IMR-90 (cell line): Measurements from ENCODE around the gene RNF113A. TPM values are rescaled to one million over a fixed set of nuclear protein-coding genes. Genes with fewer than 3 reads are reported as not detected.

Experiments
- ATAC-seq: fragments of 200-7000 bp; cut with Tn5 transposase; 2 replicates; pipeline ENCODE4 v1.9.1; 2020; ENCODE audit warnings: low read depth, mild to moderate bottlenecking, moderate library complexity
- BruUV-seq: library from RNA; stranded (reverse); fragments of 400-500 nt; replicated peaks from 2 replicates; lab custom pipeline; 2021; lab: Mats Ljungman, UMichigan
- CTCF ChIA-PET: fragments of 300-600 bp; formaldehyde crosslinking; extraction: SDS; loops from one replicate; lab custom pipeline; 2021; ENCODE audit warnings: antibody characterized with exemption; lab: Yijun Ruan, JAX
- POLR2A ChIA-PET: fragments of 300-600 bp; sonication (Branson Sonifier 250); formaldehyde crosslinking; loops from one replicate; lab custom pipeline; 2022; ENCODE audit warnings: antibody characterized with exemption; ENCODE audit not compliant: unreplicated experiment; lab: Charles Lee
- DNase-seq: peaks from one replicate; pipeline ENCODE4 v3.0.0; 2013
- H2AFZ ChIP-seq: replicated peaks from 2 replicates; pipeline ENCODE3; 2013; ENCODE audit warnings: low read length, mild to moderate bottlenecking; ENCODE audit not compliant: poor library complexity
- H2AK5ac ChIP-seq: 2 replicates; pipeline ENCODE4 v1.6.1; 2013; ENCODE audit warnings: low read depth, low read length, inconsistent platforms
- H2AK9ac ChIP-seq: replicated peaks from 2 replicates; pipeline ENCODE3; 2013; ENCODE audit warnings: mild to moderate bottlenecking, low read depth, low read length, moderate library complexity; ENCODE audit not compliant: poor library complexity
- H2BK120ac ChIP-seq: 2 replicates; pipeline ENCODE4 v1.6.1; 2013; ENCODE audit warnings: low read depth, low read length, inconsistent platforms
- H2BK15ac ChIP-seq: 3 replicates; pipeline ENCODE4 v1.6.1; 2013; ENCODE audit warnings: low read depth, low read length, inconsistent platforms
- H2BK20ac ChIP-seq: 2 replicates; pipeline ENCODE4 v1.6.1; 2013; ENCODE audit warnings: low read depth, mild to moderate bottlenecking, inconsistent platforms, low read length, moderate library complexity
- H2BK5ac ChIP-seq: 2 replicates; pipeline ENCODE4 v1.6.1; 2013; ENCODE audit warnings: mild to moderate bottlenecking, low read depth, low read length, inconsistent platforms; ENCODE audit not compliant: poor library complexity, severe bottlenecking
- H3K14ac ChIP-seq: replicated peaks from 2 replicates; pipeline ENCODE4 v1.6.1; 2013; ENCODE audit warnings: low read depth, low read length, inconsistent platforms
- H3K18ac ChIP-seq: 2 replicates; pipeline ENCODE4 v1.6.1; 2013; ENCODE audit warnings: low read depth, low read length, control low read depth
- H3K23ac ChIP-seq: 2 replicates; pipeline ENCODE4 v1.6.1; 2013; ENCODE audit warnings: low read depth, low read length, inconsistent platforms
- H3K27ac ChIP-seq: 2 replicates; pipeline ENCODE4 v1.5.1; 2013; ENCODE audit warnings: mild to moderate bottlenecking, control low read depth, low read length; ENCODE audit not compliant: insufficient read depth
- H3K27me3 ChIP-seq: 2 replicates; pipeline ENCODE4 v1.6.1; 2013; ENCODE audit warnings: low read length; ENCODE audit not compliant: control insufficient read depth, insufficient read depth
- H3K36me3 ChIP-seq: 2 replicates; pipeline ENCODE4 v1.6.1; 2013; ENCODE audit warnings: low read length, mixed read lengths; ENCODE audit not compliant: control insufficient read depth, insufficient read depth
- H3K4ac ChIP-seq: 2 replicates; pipeline ENCODE4 v1.6.1; 2013; ENCODE audit warnings: low read depth, low read length, inconsistent platforms
- H3K4me1 ChIP-seq: 2 replicates; pipeline ENCODE4 v1.6.1; 2013; ENCODE audit warnings: low read length, mixed read lengths; ENCODE audit not compliant: control insufficient read depth, insufficient read depth
- H3K4me2 ChIP-seq: 2 replicates; pipeline ENCODE4 v1.6.1; 2013; ENCODE audit warnings: low read depth, mild to moderate bottlenecking, control low read depth, low read length, moderate library complexity
- H3K4me3 ChIP-seq: 2 replicates; pipeline ENCODE4 v1.5.1; 2013; ENCODE audit warnings: low read depth, mild to moderate bottlenecking, control low read depth, low read length, moderate library complexity; ENCODE audit not compliant: insufficient read depth
- H3K56ac ChIP-seq: 2 replicates; pipeline ENCODE4 v1.6.1; 2013; ENCODE audit warnings: low read length, inconsistent platforms; ENCODE audit not compliant: insufficient read depth; ENCODE audit errors: extremely low read depth
- H3K79me1 ChIP-seq, 2 experiments: 2 replicates each; pipeline ENCODE4 v1.6.1; 2013; ENCODE audit warnings: low read length in 2 of 2, inconsistent platforms in 1 of 2, low read depth in 1 of 2
- H3K9ac ChIP-seq: 2 replicates; pipeline ENCODE4 v1.6.1; 2013; ENCODE audit warnings: low read depth, low read length, control low read depth
- H3K9me1 ChIP-seq: 2 replicates; pipeline ENCODE4 v1.6.1; 2013; ENCODE audit warnings: low read length, inconsistent platforms; ENCODE audit not compliant: insufficient read depth
- H3K9me3 ChIP-seq: 2 replicates; pipeline ENCODE4 v1.6.1; 2013; ENCODE audit warnings: low read length; ENCODE audit not compliant: control insufficient read depth, insufficient read depth
- H4K20me1 ChIP-seq: 2 replicates; pipeline ENCODE4 v1.6.1; 2013; ENCODE audit warnings: low read length, inconsistent platforms; ENCODE audit not compliant: insufficient read depth
- H4K5ac ChIP-seq: 2 replicates; pipeline ENCODE4 v1.6.1; 2013; ENCODE audit warnings: mild to moderate bottlenecking, low read depth, low read length, control low read depth
- H4K8ac ChIP-seq, 2 experiments: 2 replicates each; pipeline ENCODE4 v1.6.1; 2013; ENCODE audit warnings: low read depth in 2 of 2, low read length in 2 of 2, control low read depth in 1 of 2, inconsistent platforms in 1 of 2
- H4K91ac ChIP-seq: 2 replicates; pipeline ENCODE4 v1.6.1; 2013; ENCODE audit warnings: low read depth, low read length, inconsistent platforms; ENCODE audit not compliant: insufficient read depth
- CEBPB ChIP-seq: IDR thresholded peaks from 2 replicates; pipeline ENCODE4 v1.6.1; 2012; ENCODE audit warnings: low read depth, low read length, improper control_type of control experiment
- MAFK ChIP-seq: IDR thresholded peaks from 2 replicates; pipeline ENCODE4 v1.6.1; 2012; ENCODE audit warnings: low read depth, low read length, improper control_type of control experiment
- NFE2L2 ChIP-seq: fragments of 150-350 bp; IDR thresholded peaks from 2 replicates; pipeline ENCODE4 v1.6.1; 2016; ENCODE audit warnings: low read depth, mild to moderate bottlenecking, low read length
- POLR2A ChIP-seq: IDR thresholded peaks from 2 replicates; pipeline ENCODE4 v1.6.1; 2012; ENCODE audit warnings: mild to moderate bottlenecking, low read depth, low read length
- RAD21 ChIP-seq: IDR thresholded peaks from 2 replicates; pipeline ENCODE4 v1.6.1; 2012; ENCODE audit warnings: low read length, improper control_type of control experiment
- RCOR1 ChIP-seq: IDR thresholded peaks from 2 replicates; pipeline ENCODE4 v1.6.1; 2012; ENCODE audit warnings: mild to moderate bottlenecking, low read length, improper control_type of control experiment; ENCODE audit not compliant: insufficient replicate concordance
- RFX5 ChIP-seq: IDR thresholded peaks from 2 replicates; pipeline ENCODE4 v1.8.0; 2012; ENCODE audit warnings: low read depth, mild to moderate bottlenecking, low read length, moderate library complexity
- WGBS, 2 experiments: methylation state at CpG; one replicate each; pipeline versions ENCODE4 v1.1.5 to v1.1.7; 2013; ENCODE audit warnings: missing lambda C conversion rate in 2 of 2; ENCODE audit not compliant: insufficient read length in 1 of 2; ENCODE audit errors: extremely low coverage in 2 of 2; 5-methylcytosine and 5-hydroxymethylcytosine counted together
- dilution Hi-C: fragments of 300-500 bp; cut with HindIII; formaldehyde crosslinking; loops from one replicate; pipeline ENCODE4 v1.14.3; 2018; ENCODE audit warnings: low sequenced_read_pairs; ENCODE audit not compliant: unreplicated experiment
- in situ Hi-C: fragments of 300-500 bp; cut with MboI; formaldehyde crosslinking; loops from 3 replicates; pipeline ENCODE4 v1.14.3; 2019; ENCODE audit warnings: low sequenced_read_pairs, inconsistent platforms, mixed read lengths
- intact Hi-C: fragments of 100-400 bp; cut with micrococcal nuclease; formaldehyde crosslinking; loops from 2 replicates; pipeline ENCODE4 v1.10.0; 2022
- polyA plus RNA-seq, 3 experiments: library from polyadenylated mRNA; depleted of rRNA; stranded (reverse); fragments of >200 nt; gene quantifications; 2 replicates each; pipeline ENCODE4 v1.2.3, GENCODE V29; 2012; ENCODE audit warnings: low replicate concordance in 1 of 3
- total RNA-seq: library from RNA; depleted of rRNA; stranded (reverse); fragments of >200 nt; gene quantifications from 2 replicates; pipeline ENCODE4 v1.2.3, GENCODE V29; 2012

The RNF113A gene
- total and polyA plus RNA-seq, 2 of the 4 experiments (the other 2 are of a cell fraction) = 16.5 to 17.0 TPM

- intact Hi-C loops = no loop called here
- no CpG with 5 or more reads among the region's 5 CpGs for WGBS, 2 experiments
- POLR2A ChIA-PET = no interaction called here
These were observed 48.5 kb upstream of the RNF113A start for GRCh38 chrX:119919835-119920585.

More at GRCh38 chrX:119919835-119920585, 48.5 kb upstream of the RNF113A start:
- Histone ChIP-seq H2BK120ac (no peak overlapping the region), H3K4ac (no peak overlapping the region), H4K91ac (no peak overlapping the region), H2AFZ (no peak overlapping the region), H3K4me1 (no peaks in the 10 kb centered on the region), H2AK9ac (no peak overlapping the region), H4K20me1 (no peaks in the 10 kb centered on the region), H2BK20ac (no peak overlapping the region), H3K9me1 (no peaks in the 10 kb centered on the region), H3K79me1 (no peaks in the 10 kb centered on the region), H3K4me3 (no peak overlapping the region), H2BK5ac (no peak overlapping the region), H3K36me3 (no peaks in the 10 kb centered on the region), H3K23ac (no peak overlapping the region), H4K8ac (no peak overlapping the region), H3K56ac (no peak overlapping the region), H3K14ac (no peak overlapping the region), H2AK5ac (no peak overlapping the region), H3K18ac (no peak overlapping the region), H3K9ac (no peak overlapping the region), H4K5ac (no peak overlapping the region), H3K9me3 (no peaks in the 10 kb centered on the region), H3K27me3 (no peaks in the 10 kb centered on the region), H2BK15ac (no peak overlapping the region), H3K27ac (no peak overlapping the region), H3K4me2 (no peak overlapping the region)
- ATAC-seq (no peak), DNase-seq (no peak)
- BruUV-seq = no TSS peak
- CTCF ChIA-PET = no interaction called here
- in situ Hi-C loops (no loop called here), dilution Hi-C loops (no loop called here)
- TF ChIP-seq NFE2L2 (no peak), RCOR1 (no peak), RFX5 (no peak), CEBPB (peak; percentile 84), MAFK (no peak), RAD21 (no peak), POLR2A (no peak)
